Fibroblast of pulmonary artery (primary cell): ENCODE data around the gene ATP5PD.

Experiments used
- DNase-seq: peaks from one replicate; pipeline ENCODE4 v3.0.0-alpha.2; 2010; ENCODE audit warnings: low read depth
- H3K4me3 ChIP-seq: replicated peaks from 2 replicates; pipeline ENCODE4 v1.5.1; 2011; ENCODE audit warnings: low read depth, mild to moderate bottlenecking, control low read depth, low read length, moderate library complexity
- TF ChIP-seq, protein P1 (sequence below): IDR thresholded peaks from 2 replicates; pipeline ENCODE4 v1.5.1; 2011; ENCODE audit warnings: mild to moderate bottlenecking, control low read depth, low read length, inconsistent platforms; ENCODE audit errors: missing control alignments

Gene ATP5PD

DNA sequence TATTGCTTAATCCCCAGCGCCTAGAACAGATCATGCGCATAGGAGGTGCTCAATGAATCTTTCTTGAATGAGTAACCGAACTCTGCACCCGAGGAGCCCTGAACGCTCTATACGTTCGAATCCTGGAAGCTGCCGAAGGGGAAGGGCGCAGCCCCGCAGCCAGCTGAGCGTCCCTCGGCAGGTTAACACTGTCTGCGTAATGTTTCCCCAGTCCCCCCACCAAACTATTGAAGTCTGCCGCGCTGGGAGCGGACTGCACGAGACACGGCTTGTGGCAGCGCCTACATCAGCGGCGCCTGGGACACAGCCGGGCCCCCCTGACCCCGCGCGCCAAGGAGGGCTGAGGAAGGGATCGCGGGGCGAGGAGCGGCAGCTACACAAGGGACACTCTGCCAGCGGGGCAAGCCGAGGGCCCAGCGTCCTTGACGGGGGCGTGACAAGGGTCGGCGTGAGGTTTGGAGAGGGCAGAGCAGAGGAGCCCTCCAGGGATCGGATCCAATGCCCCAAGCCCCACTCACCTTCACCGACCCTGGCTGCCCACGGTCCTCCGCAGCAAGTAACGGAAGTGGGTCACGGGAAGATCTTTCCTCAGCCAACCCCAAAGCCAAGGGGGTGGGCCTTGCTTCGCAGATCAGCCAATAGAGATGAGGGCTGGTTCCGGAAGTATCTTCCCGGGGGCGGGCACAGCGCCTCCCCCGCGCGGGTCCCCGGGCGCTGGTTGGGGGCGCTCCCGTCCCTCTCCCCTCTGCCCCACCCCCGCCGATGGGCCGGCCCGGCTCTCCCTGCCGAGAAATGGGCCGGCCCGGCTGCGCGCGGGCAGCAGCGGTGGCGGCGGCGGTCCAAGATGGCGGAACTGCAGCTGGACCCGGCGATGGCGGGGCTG lies at the start of gene ATP5PD, which contains the start of gene KCTD2:
ATP5PD (minus strand) TSS at position 563 of the 883 bp plus-strand sequence. CDS start 4,319 bp downstream, outside the sequence.
KCTD2 (plus strand) TSS at position 819 of the 883 bp plus-strand sequence; CDS start at position 845, 26 bp downstream.
- DNase-seq = peak; percentile 97
- peak within 1 kb of the TSS; percentile 96 for H3K4me3 ChIP-seq
- TF ChIP-seq, protein P1, sequence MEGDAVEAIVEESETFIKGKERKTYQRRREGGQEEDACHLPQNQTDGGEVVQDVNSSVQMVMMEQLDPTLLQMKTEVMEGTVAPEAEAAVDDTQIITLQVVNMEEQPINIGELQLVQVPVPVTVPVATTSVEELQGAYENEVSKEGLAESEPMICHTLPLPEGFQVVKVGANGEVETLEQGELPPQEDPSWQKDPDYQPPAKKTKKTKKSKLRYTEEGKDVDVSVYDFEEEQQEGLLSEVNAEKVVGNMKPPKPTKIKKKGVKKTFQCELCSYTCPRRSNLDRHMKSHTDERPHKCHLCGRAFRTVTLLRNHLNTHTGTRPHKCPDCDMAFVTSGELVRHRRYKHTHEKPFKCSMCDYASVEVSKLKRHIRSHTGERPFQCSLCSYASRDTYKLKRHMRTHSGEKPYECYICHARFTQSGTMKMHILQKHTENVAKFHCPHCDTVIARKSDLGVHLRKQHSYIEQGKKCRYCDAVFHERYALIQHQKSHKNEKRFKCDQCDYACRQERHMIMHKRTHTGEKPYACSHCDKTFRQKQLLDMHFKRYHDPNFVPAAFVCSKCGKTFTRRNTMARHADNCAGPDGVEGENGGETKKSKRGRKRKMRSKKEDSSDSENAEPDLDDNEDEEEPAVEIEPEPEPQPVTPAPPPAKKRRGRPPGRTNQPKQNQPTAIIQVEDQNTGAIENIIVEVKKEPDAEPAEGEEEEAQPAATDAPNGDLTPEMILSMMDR = no peak

DNA sequence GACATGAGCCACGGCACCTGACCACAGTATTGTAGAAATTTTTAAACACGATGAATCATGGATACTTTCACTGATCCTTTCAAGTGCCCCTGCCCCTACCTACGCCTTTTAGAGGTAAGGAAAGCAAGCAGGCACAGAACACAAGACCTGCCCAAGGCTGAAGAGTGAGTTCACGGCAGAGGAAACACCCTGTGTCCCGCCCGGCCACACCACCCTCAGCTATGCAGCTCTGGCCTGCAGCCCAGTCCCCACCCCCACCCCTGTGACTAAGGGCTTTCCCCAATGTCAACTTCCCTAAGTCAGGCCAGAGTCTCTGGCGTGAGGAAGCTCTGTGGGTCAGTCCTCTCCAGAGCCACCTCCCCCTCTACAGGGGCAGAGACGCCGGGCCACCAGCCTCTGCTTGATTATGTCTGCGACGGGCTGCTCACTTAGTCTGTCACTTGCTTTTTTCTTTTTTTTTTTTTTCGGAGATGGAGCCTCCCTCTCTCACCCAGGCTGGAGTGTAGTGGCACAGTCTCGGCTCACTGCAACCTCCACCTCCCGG lies 49.4 kb upstream of the ATP5PD start:
- no peak overlapping the region for H3K4me3 ChIP-seq
- peak; percentile 66 for DNase-seq
- TF ChIP-seq, protein P1 = no peak

GRCh38 chr17:75094871-75095399 lies 48.2 kb upstream of the ATP5PD start:
- TF ChIP-seq, protein P1 = no peak
- no peak overlapping the region for H3K4me3 ChIP-seq
- DNase-seq = no peak

DNA sequence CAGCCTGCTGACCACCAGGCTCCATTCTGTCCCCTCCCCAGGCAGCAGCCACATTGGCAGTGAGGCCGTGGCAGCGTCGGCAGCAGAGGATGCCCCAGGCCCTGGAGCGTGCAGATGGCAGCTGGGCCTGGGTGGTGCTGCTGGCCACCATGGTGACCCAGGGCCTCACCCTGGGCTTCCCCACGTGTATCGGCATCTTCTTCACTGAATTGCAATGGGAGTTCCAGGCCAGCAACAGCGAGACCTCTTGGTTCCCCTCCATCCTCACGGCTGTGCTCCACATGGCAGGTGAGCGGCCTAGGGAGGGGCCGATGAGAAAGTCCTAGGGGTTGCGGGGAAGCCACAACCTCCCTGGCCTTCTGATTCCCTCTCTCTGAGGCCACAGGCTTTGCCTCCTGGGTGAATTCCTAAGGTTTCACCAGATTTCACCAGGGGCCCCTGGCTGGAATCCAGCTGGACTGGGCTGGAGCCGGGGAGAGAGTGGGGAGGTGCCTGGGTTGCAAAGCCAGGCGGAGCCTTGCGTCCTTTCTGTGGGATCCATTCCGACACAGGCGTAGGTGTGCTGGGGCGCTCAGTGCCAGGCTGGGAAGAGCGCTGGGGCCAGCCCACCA lies 46.9 kb upstream of the ATP5PD start:
- no peak for DNase-seq
- H3K4me3 ChIP-seq = no peak overlapping the region
- TF ChIP-seq, protein P1 = no peak

- TF ChIP-seq, protein P1 = no peak
- no peak overlapping the region for H3K4me3 ChIP-seq
- no peak for DNase-seq
These were observed 45.1 kb upstream of the ATP5PD start for GRCh38 chr17:75091855-75092327.

DNA sequence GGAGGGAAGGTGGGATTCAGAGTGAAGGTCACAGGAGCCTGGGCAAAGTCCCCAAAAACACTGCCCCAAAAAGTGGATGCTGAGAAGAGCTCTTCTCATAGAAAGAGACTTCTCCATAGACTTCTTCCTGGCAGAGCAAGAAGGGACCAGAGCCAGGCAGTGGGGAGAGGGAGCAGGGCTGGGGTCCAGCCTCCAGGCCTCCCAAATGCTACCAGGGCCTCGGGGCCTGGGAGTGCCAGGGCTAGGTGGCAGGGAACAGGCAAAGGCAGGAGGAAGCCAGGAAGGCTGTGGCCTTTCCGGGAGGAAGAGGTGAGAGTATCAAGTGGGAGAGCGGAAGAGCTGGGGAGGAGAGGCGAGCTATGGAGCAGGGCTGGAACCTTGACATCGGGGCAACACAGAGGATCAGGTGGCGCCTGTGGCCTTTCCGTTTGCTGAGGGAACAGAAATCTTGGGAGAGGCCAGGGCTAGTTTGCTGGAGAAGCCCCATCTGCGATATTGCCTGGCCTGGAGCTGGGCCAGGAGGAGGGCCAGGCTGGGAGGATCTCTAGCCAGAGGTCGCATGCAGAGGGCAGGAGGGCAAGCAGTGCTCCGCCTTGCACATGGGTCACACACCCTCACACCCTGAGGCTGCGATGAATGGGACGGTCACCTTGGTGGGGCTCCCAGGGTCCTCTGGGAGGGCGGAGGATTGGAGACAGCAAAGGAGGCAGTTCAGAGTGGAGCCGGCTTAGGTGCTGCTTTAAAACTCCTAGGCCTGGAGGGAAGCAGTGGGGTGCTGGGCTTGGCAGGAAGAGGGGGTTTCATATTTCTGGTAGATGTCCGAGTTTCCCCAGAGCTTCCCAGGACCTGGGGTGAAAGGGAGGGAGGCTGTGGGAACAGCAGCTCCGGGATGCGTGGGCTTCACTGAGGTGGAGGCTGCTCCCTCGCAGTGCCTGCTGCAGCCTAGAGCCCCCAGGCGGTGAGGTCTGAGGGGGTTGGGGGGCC lies 44.4 kb upstream of the ATP5PD start:
- TF ChIP-seq, protein P1 = no peak
- no peak for DNase-seq
- no peak overlapping the region for H3K4me3 ChIP-seq
